ENCODE data around the gene PLCB4.

GRCh38 chr20:9516234-9516871 lies 447.5 kb downstream of the PLCB4 start:
- no peak for TF ChIP-seq POLR2AphosphoS5 (IDR thresholded peaks at IDR 0.05; ENCODE audit: low read depth, low read length)
- no peak for TF ChIP-seq TAF1 (IDR thresholded peaks at IDR 0.05; ENCODE audit: borderline replicate concordance, low read depth, low read length)
- TF ChIP-seq POLR2A (IDR thresholded peaks at IDR 0.05; ENCODE audit: low read depth, low read length): no peak
